Osteoblast (primary cell): ENCODE data around the gene PADI6. TPM values are rescaled to one million over a fixed set of nuclear protein-coding genes. Genes with fewer than 3 reads are reported as not detected.

Experiments used
- DNase-seq: peaks from one replicate; pipeline ENCODE4 v3.0.0; 2011; ENCODE audit warnings: low spot score, mixed read lengths; ENCODE audit not compliant: insufficient read length; ENCODE audit errors: missing footprints
- H2AFZ ChIP-seq: 2 replicates; pipeline ENCODE4 v1.6.0; 2011; ENCODE audit warnings: mild to moderate bottlenecking, low read length
- H3K27ac ChIP-seq: 2 replicates; pipeline ENCODE4 v1.5.1; 2011; ENCODE audit warnings: mild to moderate bottlenecking, low read depth, low read length, moderate library complexity
- H3K27me3 ChIP-seq: 2 replicates; pipeline ENCODE4 v1.6.0; 2012; ENCODE audit warnings: mild to moderate bottlenecking, control low read depth, inconsistent platforms, low read length, moderate library complexity; ENCODE audit not compliant: insufficient read depth
- H3K36me3 ChIP-seq: 2 replicates; pipeline ENCODE4 v1.5.1; 2011; ENCODE audit warnings: mild to moderate bottlenecking, low read length, control low read depth, moderate library complexity; ENCODE audit not compliant: insufficient read depth
- H3K4me1 ChIP-seq: 2 replicates; pipeline ENCODE4 v1.5.1; 2011; ENCODE audit warnings: mild to moderate bottlenecking, low read length, control low read depth, moderate library complexity; ENCODE audit not compliant: insufficient read depth
- H3K4me2 ChIP-seq: 2 replicates; pipeline ENCODE4 v1.6.0; 2011; ENCODE audit warnings: mild to moderate bottlenecking, low read length; ENCODE audit not compliant: insufficient read depth
- H3K4me3 ChIP-seq: fragments of 200-600 bp; sonication (generic); 3 replicates; pipeline ENCODE4 v1.5.1; 2012; ENCODE audit warnings: mild to moderate bottlenecking, low read length, inconsistent platforms; ENCODE audit not compliant: insufficient read depth
- H3K79me2 ChIP-seq: 2 replicates; pipeline ENCODE4 v1.6.0; 2012; ENCODE audit warnings: mild to moderate bottlenecking, low read length, control low read depth, inconsistent platforms; ENCODE audit not compliant: insufficient read depth
- H3K9me3 ChIP-seq: 2 replicates; pipeline ENCODE4 v1.5.1; 2011; ENCODE audit warnings: low read depth, low read length, control low read depth
- H4K20me1 ChIP-seq: 2 replicates; pipeline ENCODE4 v1.6.0; 2012; ENCODE audit warnings: mild to moderate bottlenecking, low read length, control low read depth; ENCODE audit not compliant: insufficient read depth
- CTCF ChIP-seq: IDR thresholded peaks from 2 replicates; pipeline ENCODE4 v1.5.1; 2011; ENCODE audit warnings: mild to moderate bottlenecking, low read depth, low read length, moderate library complexity; ENCODE audit errors: extremely low read depth
- total RNA-seq: library from RNA; depleted of rRNA; stranded (reverse); fragments of >200 nt; gene quantifications from 2 replicates; pipeline ENCODE4 v1.2.3, GENCODE V29; 2012

The PADI6 gene
- total RNA-seq, 1 donor = not detected

GRCh38 chr1:17397910-17398695 lies 26.1 kb downstream of the PADI6 start:
- Histone ChIP-seq H3K4me3 (no peak overlapping the region), H3K4me1 (no peaks in the 10 kb centered on the region), H3K36me3 (no peaks in the 10 kb centered on the region), H3K27me3 (no peaks in the 10 kb centered on the region), H3K4me2 (no peak overlapping the region), H3K79me2 (no peaks in the 10 kb centered on the region), H2AFZ (no peak overlapping the region), H3K9me3 (no peaks in the 10 kb centered on the region), H3K27ac (no peak overlapping the region), H4K20me1 (no peaks in the 10 kb centered on the region)
- peak; percentile 80 for DNase-seq
- TF ChIP-seq CTCF = no peak

- Histone ChIP-seq H3K9me3 (no peaks in the 10 kb centered on the region), H3K4me1 (no peaks in the 10 kb centered on the region), H3K36me3 (no peaks in the 10 kb centered on the region), H3K4me2 (no peak overlapping the region), H3K4me3 (no peak overlapping the region), H4K20me1 (peaks cover 3% of the 10 kb centered on the region), H3K79me2 (no peaks in the 10 kb centered on the region), H3K27ac (no peak overlapping the region), H3K27me3 (no peaks in the 10 kb centered on the region), H2AFZ (no peak overlapping the region)
- TF ChIP-seq CTCF = no peak
- DNase-seq = peak; percentile 79
Observed at GRCh38 chr1:17400725-17401341, 28.8 kb downstream of the PADI6 start.

- H3K36me3 ChIP-seq = peaks cover 3% of the 10 kb centered on the region
- H3K4me3 ChIP-seq = no peak overlapping the region
- H4K20me1 ChIP-seq = peaks cover 8% of the 10 kb centered on the region
- H3K9me3 ChIP-seq = no peaks in the 10 kb centered on the region
- no peak overlapping the region for H3K4me2 ChIP-seq
- no peaks in the 10 kb centered on the region for H3K27me3 ChIP-seq
- H3K27ac ChIP-seq = no peak overlapping the region
- H3K79me2 ChIP-seq = no peaks in the 10 kb centered on the region
- H2AFZ ChIP-seq = no peak overlapping the region
- no peak for DNase-seq
- H3K4me1 ChIP-seq = no peaks in the 10 kb centered on the region
- no peak for TF ChIP-seq CTCF
Observed at GRCh38 chr1:17401841-17402240, 29.8 kb downstream of the PADI6 start.

GRCh38 chr1:17403081-17403480 lies 31.1 kb downstream of the PADI6 start:
- Histone ChIP-seq H3K9me3 (no peaks in the 10 kb centered on the region), H3K79me2 (no peaks in the 10 kb centered on the region), H3K4me3 (no peak overlapping the region), H3K36me3 (peaks cover 5% of the 10 kb centered on the region), H3K27me3 (no peaks in the 10 kb centered on the region), H4K20me1 (peaks cover 8% of the 10 kb centered on the region), H3K4me2 (no peak overlapping the region), H2AFZ (no peak overlapping the region), H3K27ac (no peak overlapping the region), H3K4me1 (no peaks in the 10 kb centered on the region)
- peak; percentile 76 for DNase-seq
- no peak for TF ChIP-seq CTCF
